PC-3 (cell line): ENCODE data around the gene PSME4.

Experiments used
- EZH2 ChIP-seq: fragments of 300-600 bp; sonication (generic); IDR thresholded peaks from one replicate; pipeline ENCODE4 v1.6.1; 2017; ENCODE audit warnings: antibody characterized with exemption, mild to moderate bottlenecking, low read length; ENCODE audit not compliant: unreplicated experiment
- TF ChIP-seq, protein P1 (sequence below): fragments of 300-600 bp; sonication (generic); conservative IDR thresholded peaks from 2 replicates; pipeline ENCODE4 v1.5.1; 2017; ENCODE audit warnings: antibody characterized with exemption, low read depth, mild to moderate bottlenecking, low read length

GRCh38 chr2:53970724-53971602, at the start of gene PSME4:
- TF ChIP-seq EZH2 = no peak
- TF ChIP-seq, protein P1, sequence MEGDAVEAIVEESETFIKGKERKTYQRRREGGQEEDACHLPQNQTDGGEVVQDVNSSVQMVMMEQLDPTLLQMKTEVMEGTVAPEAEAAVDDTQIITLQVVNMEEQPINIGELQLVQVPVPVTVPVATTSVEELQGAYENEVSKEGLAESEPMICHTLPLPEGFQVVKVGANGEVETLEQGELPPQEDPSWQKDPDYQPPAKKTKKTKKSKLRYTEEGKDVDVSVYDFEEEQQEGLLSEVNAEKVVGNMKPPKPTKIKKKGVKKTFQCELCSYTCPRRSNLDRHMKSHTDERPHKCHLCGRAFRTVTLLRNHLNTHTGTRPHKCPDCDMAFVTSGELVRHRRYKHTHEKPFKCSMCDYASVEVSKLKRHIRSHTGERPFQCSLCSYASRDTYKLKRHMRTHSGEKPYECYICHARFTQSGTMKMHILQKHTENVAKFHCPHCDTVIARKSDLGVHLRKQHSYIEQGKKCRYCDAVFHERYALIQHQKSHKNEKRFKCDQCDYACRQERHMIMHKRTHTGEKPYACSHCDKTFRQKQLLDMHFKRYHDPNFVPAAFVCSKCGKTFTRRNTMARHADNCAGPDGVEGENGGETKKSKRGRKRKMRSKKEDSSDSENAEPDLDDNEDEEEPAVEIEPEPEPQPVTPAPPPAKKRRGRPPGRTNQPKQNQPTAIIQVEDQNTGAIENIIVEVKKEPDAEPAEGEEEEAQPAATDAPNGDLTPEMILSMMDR = no peak
